Testis (tissue), 3 donors: ENCODE measurements around the gene HOXB4. TPM values are rescaled to one million over a fixed set of nuclear protein-coding genes. Genes with fewer than 3 reads are reported as not detected.

Experiments used
- DNase-seq: peaks from one replicate; pipeline ENCODE4 v3.0.0-alpha.2; 2019
- H3K27ac ChIP-seq, 2 donors: fragments of 200-600 bp; sonication (generic); one replicate each; pipeline ENCODE4 v1.5.1; 2019
- H3K27me3 ChIP-seq: fragments of 200-600 bp; sonication (generic); one replicate; pipeline ENCODE4 v1.5.1; 2019
- H3K36me3 ChIP-seq: fragments of 200-600 bp; sonication (generic); one replicate; pipeline ENCODE4 v1.5.1; 2017; ENCODE audit warnings: low read depth; ENCODE audit errors: missing control alignments
- H3K4me1 ChIP-seq: fragments of 200-600 bp; sonication (generic); one replicate; pipeline ENCODE4 v1.5.1; 2019
- H3K4me3 ChIP-seq, 2 donors: fragments of 200-600 bp; sonication (generic); one replicate each; pipeline ENCODE4 v1.5.1; 2017 to 2019
- H3K9me3 ChIP-seq: fragments of 200-600 bp; sonication (generic); one replicate; pipeline ENCODE4 v1.5.1; 2017
- POLR2A ChIP-seq: fragments of 450-650 bp; IDR thresholded peaks from one replicate; pipeline ENCODE4 v1.6.1; 2017; ENCODE audit warnings: antibody characterized with exemption, mild to moderate bottlenecking, moderate library complexity
- WGBS, 2 donors: methylation state at CpG; one replicate each; pipeline ENCODE4 v1.1.5; 2018; 5-methylcytosine and 5-hydroxymethylcytosine counted together
- intact Hi-C: fragments of 100-400 bp; cut with DNase I; formaldehyde crosslinking; loops from one replicate; pipeline ENCODE4 v1.15.1; 2023; ENCODE audit warnings: low total_unique reads
- polyA plus RNA-seq: library from polyadenylated mRNA; stranded (reverse); fragments of 350-450 nt; fragmentation: Illumina TruSeq; extraction: RNeasy Lipid Tissue Mini Kit (QIAGEN cat#74804); gene quantifications from one replicate; pipeline ENCODE4 v1.2.3, GENCODE V29; 2014; ENCODE audit warnings: low read depth, low replicate concordance; ENCODE audit not compliant: insufficient read depth
- total RNA-seq, 2 donors: library from RNA; depleted of rRNA; stranded (reverse); fragments of >200 nt; gene quantifications; one replicate each; pipeline ENCODE4 v1.2.3, GENCODE V29; 2016
- TF ChIP-seq, protein P1 (sequence below), 3 experiments: fragments of 450-650 bp in 2 of 3; fragments of 200-600 bp in 1 of 3; sonication (generic) in 1 of 3; IDR thresholded peaks; one replicate each; pipeline ENCODE4 v1.5.1; 2016 to 2019; ENCODE audit warnings: antibody characterized with exemption in 3 of 3, mild to moderate bottlenecking in 2 of 3, moderate library complexity in 1 of 3

Gene HOXB4
- total and polyA plus RNA-seq, 3 donors from 2014 or later: 1.6 to 1.8 (median 1.6) TPM

DNA sequence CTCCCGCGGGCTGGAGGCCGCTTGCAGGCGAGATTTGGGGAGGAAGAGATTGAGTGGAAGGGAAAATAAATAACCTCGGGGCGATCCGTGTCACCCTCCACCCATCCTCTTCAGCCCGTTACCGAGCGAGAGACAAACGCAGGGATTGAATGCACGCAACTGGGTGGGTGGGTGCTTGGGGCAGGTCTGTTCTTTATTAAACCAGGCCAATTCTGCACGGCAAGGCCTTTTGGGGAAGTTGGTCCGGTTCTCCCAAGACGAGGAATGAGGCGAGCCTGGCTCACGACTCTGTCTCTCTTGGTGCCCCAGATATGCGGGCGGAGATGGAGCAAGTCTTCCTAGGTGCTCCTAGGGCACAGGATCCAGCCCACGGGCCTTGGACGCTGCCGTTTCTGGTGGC, 33.1 kb upstream of the HOXB4 start:
- Histone ChIP-seq H3K36me3 (no peaks in the 10 kb centered on the region), H3K9me3 (no peaks in the 10 kb centered on the region), H3K4me1 (peaks cover 10% of the 10 kb centered on the region), H3K4me3 (peak overlapping the region; percentile 47 to 64), H3K27me3 (peaks cover 2% of the 10 kb centered on the region), H3K27ac (peak overlapping the region in 1 of 2 donors; percentile 41)
- no peak for DNase-seq
- WGBS, 2 donors: 3 to 4% methylated on average over 22 of the region's 22 CpGs
- no peak for TF ChIP-seq POLR2A
- TF ChIP-seq, protein P1, sequence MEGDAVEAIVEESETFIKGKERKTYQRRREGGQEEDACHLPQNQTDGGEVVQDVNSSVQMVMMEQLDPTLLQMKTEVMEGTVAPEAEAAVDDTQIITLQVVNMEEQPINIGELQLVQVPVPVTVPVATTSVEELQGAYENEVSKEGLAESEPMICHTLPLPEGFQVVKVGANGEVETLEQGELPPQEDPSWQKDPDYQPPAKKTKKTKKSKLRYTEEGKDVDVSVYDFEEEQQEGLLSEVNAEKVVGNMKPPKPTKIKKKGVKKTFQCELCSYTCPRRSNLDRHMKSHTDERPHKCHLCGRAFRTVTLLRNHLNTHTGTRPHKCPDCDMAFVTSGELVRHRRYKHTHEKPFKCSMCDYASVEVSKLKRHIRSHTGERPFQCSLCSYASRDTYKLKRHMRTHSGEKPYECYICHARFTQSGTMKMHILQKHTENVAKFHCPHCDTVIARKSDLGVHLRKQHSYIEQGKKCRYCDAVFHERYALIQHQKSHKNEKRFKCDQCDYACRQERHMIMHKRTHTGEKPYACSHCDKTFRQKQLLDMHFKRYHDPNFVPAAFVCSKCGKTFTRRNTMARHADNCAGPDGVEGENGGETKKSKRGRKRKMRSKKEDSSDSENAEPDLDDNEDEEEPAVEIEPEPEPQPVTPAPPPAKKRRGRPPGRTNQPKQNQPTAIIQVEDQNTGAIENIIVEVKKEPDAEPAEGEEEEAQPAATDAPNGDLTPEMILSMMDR (IDR thresholded peaks at IDR 0.05): no peak
- intact Hi-C loops: no loop called here

GRCh38 chr17:48610282-48611211, 32.4 kb upstream of the HOXB4 start, which contains the start of gene HOXB7:
Gene HOXB7 (minus strand): TSS chr17:48611017. CDS start chr17:48610918, 99 bp downstream.
- H3K27ac ChIP-seq: peak within 1 kb of the TSS in 1 of 2 donors; percentile 41
- 2 to 3% methylated on average over 46 to 63 of the region's 79 CpGs for WGBS, 2 donors
- H3K27me3 ChIP-seq: no peaks in the 10 kb centered on the region
- H3K4me3 ChIP-seq: peak within 1 kb of the TSS; percentile 47 to 64
- H3K36me3 ChIP-seq: no peaks in the 10 kb centered on the region
- DNase-seq: peak; percentile 68
- peaks cover 10% of the 10 kb centered on the region for H3K4me1 ChIP-seq
- intact Hi-C loops: no loop called here
- TF ChIP-seq POLR2A: no peak
- TF ChIP-seq, protein P1 (IDR thresholded peaks at IDR 0.05): no peak
- H3K9me3 ChIP-seq: no peaks in the 10 kb centered on the region

- Histone ChIP-seq H3K4me1 (peaks cover 10% of the 10 kb centered on the region), H3K36me3 (no peaks in the 10 kb centered on the region), H3K9me3 (no peaks in the 10 kb centered on the region), H3K27ac (no peak overlapping the region), H3K27me3 (no peaks in the 10 kb centered on the region), H3K4me3 (peak overlapping the region; percentile 47 to 64)
- TF ChIP-seq, protein P1 (IDR thresholded peaks at IDR 0.05): no peak
- TF ChIP-seq POLR2A: no peak
- intact Hi-C loops: no loop called here
- WGBS, 2 donors: 2 to 6% methylated on average over 8 to 15 of the region's 15 CpGs
- DNase-seq: no peak
These were observed 31.7 kb upstream of the HOXB4 start for GRCh38 chr17:48609759-48610281.

DNA sequence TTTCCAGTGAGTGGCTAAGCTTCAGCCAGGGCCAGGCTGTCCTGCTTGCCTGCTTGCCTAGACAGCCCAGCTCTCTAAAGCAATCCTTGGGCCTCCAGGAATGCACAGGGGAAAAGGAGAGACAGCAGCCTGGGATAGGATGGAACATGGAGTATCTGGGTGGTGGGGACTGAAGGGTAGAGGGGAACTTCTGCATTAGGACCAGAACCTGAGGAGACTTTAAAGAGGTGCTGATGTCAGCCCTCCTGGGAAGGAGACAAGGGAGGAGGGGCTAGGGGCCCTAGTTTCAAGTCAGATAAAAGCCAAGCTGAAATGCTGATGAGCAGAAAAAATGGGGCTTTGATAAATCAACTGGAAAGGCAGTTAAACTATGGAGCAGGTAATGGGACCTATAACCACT, 30.9 kb upstream of the HOXB4 start:
- Histone ChIP-seq H3K4me1 (peaks cover 10% of the 10 kb centered on the region), H3K4me3 (no peak overlapping the region), H3K27ac (no peak overlapping the region), H3K36me3 (no peaks in the 10 kb centered on the region), H3K9me3 (no peaks in the 10 kb centered on the region), H3K27me3 (no peaks in the 10 kb centered on the region)
- intact Hi-C loops: no loop called here
- DNase-seq: no peak
- TF ChIP-seq, protein P1 (IDR thresholded peaks at IDR 0.05): no peak
- no peak for TF ChIP-seq POLR2A
